ENCODE data around the gene GPD2.

The GPD2 gene

GRCh38 chr2:156511122-156511521 is 74.9 kb downstream of the GPD2 start:
- Histone ChIP-seq H3K9me3 (ENCODE audit: insufficient read depth, low read length, severe bottlenecking) (no peaks in the 10 kb centered on the region), H3K27me3 (ENCODE audit: insufficient read depth, low read length, poor library complexity) (no peaks in the 10 kb centered on the region), H3K4me1 (ENCODE audit: insufficient read depth, low read length) (no peaks in the 10 kb centered on the region), H3K27ac (ENCODE audit: low read length) (no peak overlapping the region), H4K20me1 (ENCODE audit: insufficient read depth, low read length) (no peaks in the 10 kb centered on the region), H3K79me2 (ENCODE audit: insufficient read depth, low read length) (no peaks in the 10 kb centered on the region), H3K4me3 (ENCODE audit: low read depth in 1 of 2, low read length in 2 of 2) (no peak overlapping the region), H3K36me3 (ENCODE audit: insufficient read depth, low read length) (no peaks in the 10 kb centered on the region), H3K4me2 (ENCODE audit: insufficient read depth, low read length) (no peak overlapping the region), H3K9ac (ENCODE audit: low read depth, low read length) (no peak overlapping the region), H2AFZ (ENCODE audit: low read depth, low read length) (no peak overlapping the region)
- DNase-seq (no peak), ATAC-seq (ENCODE audit: insufficient read depth, low read depth) (no peak)
- TF ChIP-seq EZH2 (IDR thresholded peaks at IDR 0.05; ENCODE audit: borderline replicate concordance, low read depth, low read length, severe bottlenecking) (no peak), CTCF (IDR thresholded peaks at IDR 0.05; ENCODE audit: borderline replicate concordance, extremely low read depth, low read length, poor library complexity, severe bottlenecking) (no peak)

- Histone ChIP-seq H3K4me3 (ENCODE audit: low read depth in 1 of 2, low read length in 2 of 2) (no peak overlapping the region), H3K9ac (ENCODE audit: low read depth, low read length) (no peak overlapping the region), H3K79me2 (ENCODE audit: insufficient read depth, low read length) (no peaks in the 10 kb centered on the region), H3K4me1 (ENCODE audit: insufficient read depth, low read length) (no peaks in the 10 kb centered on the region), H3K36me3 (ENCODE audit: insufficient read depth, low read length) (no peaks in the 10 kb centered on the region), H2AFZ (ENCODE audit: low read depth, low read length) (no peak overlapping the region), H3K4me2 (ENCODE audit: insufficient read depth, low read length) (no peak overlapping the region), H3K9me3 (ENCODE audit: insufficient read depth, low read length, severe bottlenecking) (no peaks in the 10 kb centered on the region), H3K27ac (ENCODE audit: low read length) (no peak overlapping the region), H4K20me1 (ENCODE audit: insufficient read depth, low read length) (no peaks in the 10 kb centered on the region), H3K27me3 (ENCODE audit: insufficient read depth, low read length, poor library complexity) (no peaks in the 10 kb centered on the region)
- DNase-seq (no peak), ATAC-seq (ENCODE audit: insufficient read depth, low read depth) (no peak)
- no peak for TF ChIP-seq EZH2 (IDR thresholded peaks at IDR 0.05; ENCODE audit: borderline replicate concordance, low read depth, low read length, severe bottlenecking)
- no peak for TF ChIP-seq CTCF (IDR thresholded peaks at IDR 0.05; ENCODE audit: borderline replicate concordance, extremely low read depth, low read length, poor library complexity, severe bottlenecking)
These were observed 75.6 kb downstream of the GPD2 start for GRCh38 chr2:156511803-156512202.

- TF ChIP-seq EZH2 (IDR thresholded peaks at IDR 0.05; ENCODE audit: borderline replicate concordance, low read depth, low read length, severe bottlenecking): no peak
- DNase-seq (no peak), ATAC-seq (ENCODE audit: insufficient read depth, low read depth) (no peak)
- Histone ChIP-seq H3K36me3 (ENCODE audit: insufficient read depth, low read length) (no peaks in the 10 kb centered on the region), H3K9me3 (ENCODE audit: insufficient read depth, low read length, severe bottlenecking) (no peaks in the 10 kb centered on the region), H3K9ac (ENCODE audit: low read depth, low read length) (no peak overlapping the region), H3K4me3 (ENCODE audit: low read depth in 1 of 2, low read length in 2 of 2) (no peak overlapping the region), H3K4me2 (ENCODE audit: insufficient read depth, low read length) (no peak overlapping the region), H3K27me3 (ENCODE audit: insufficient read depth, low read length, poor library complexity) (no peaks in the 10 kb centered on the region), H4K20me1 (ENCODE audit: insufficient read depth, low read length) (no peaks in the 10 kb centered on the region), H3K4me1 (ENCODE audit: insufficient read depth, low read length) (no peaks in the 10 kb centered on the region), H3K79me2 (ENCODE audit: insufficient read depth, low read length) (no peaks in the 10 kb centered on the region), H2AFZ (ENCODE audit: low read depth, low read length) (no peak overlapping the region), H3K27ac (ENCODE audit: low read length) (no peak overlapping the region)
These were observed 76.3 kb downstream of the GPD2 start for GRCh38 chr2:156512451-156512850.

- DNase-seq: no peak
- TF ChIP-seq CTCF (IDR thresholded peaks at IDR 0.05; ENCODE audit: borderline replicate concordance, extremely low read depth, low read length, poor library complexity, severe bottlenecking): no peak
- no peak for TF ChIP-seq EZH2 (IDR thresholded peaks at IDR 0.05; ENCODE audit: borderline replicate concordance, low read depth, low read length, severe bottlenecking)
- H2AFZ ChIP-seq (ENCODE audit: low read depth, low read length): no peak overlapping the region
- no peak overlapping the region for H3K4me3 ChIP-seq (ENCODE audit: low read depth in 1 of 2, low read length in 2 of 2)
- no peak overlapping the region for H3K27ac ChIP-seq (ENCODE audit: low read length)
- no peaks in the 10 kb centered on the region for H3K27me3 ChIP-seq (ENCODE audit: insufficient read depth, low read length, poor library complexity)
- H3K9me3 ChIP-seq (ENCODE audit: insufficient read depth, low read length, severe bottlenecking): no peaks in the 10 kb centered on the region
- H3K4me1 ChIP-seq (ENCODE audit: insufficient read depth, low read length): no peaks in the 10 kb centered on the region
- H3K79me2 ChIP-seq (ENCODE audit: insufficient read depth, low read length): no peaks in the 10 kb centered on the region
- H4K20me1 ChIP-seq (ENCODE audit: insufficient read depth, low read length): no peaks in the 10 kb centered on the region
- no peaks in the 10 kb centered on the region for H3K36me3 ChIP-seq (ENCODE audit: insufficient read depth, low read length)
- H3K4me2 ChIP-seq (ENCODE audit: insufficient read depth, low read length): no peak overlapping the region
- H3K9ac ChIP-seq (ENCODE audit: low read depth, low read length): no peak overlapping the region
- no peak for ATAC-seq (ENCODE audit: insufficient read depth, low read depth)
These were observed 77.0 kb downstream of the GPD2 start for GRCh38 chr2:156513219-156513618.

Data from DND-41 (cell line).